ENCODE results near the gene ENDOD1.

Gene ENDOD1

DNA sequence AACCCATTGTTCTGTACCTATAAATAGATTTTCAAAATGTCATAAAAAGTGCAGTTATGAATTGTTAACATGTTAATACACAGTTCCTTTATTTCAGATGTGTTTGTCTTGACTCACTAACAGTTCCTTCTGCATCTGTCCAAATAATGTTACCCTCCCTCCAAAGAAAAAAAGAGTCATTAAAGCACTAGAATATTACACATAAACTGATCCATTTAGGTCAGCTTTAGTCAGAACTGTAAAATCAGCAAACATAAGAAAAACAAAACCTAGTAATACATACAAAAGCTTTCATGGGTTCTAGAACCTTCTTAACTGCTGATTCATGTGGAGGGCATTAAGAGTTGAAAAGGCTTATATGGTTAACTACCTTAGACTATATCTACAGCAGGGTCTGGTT, 76.0 kb downstream of the ENDOD1 start:
- Histone ChIP-seq H3K4me3 (IDR thresholded peaks at IDR 0.05; ENCODE audit: insufficient read depth, low read depth, low read length) (no peak overlapping the region), H3K4me2 (no peak overlapping the region), H3K27ac (no peak overlapping the region), H3K9ac (no peak overlapping the region), H3K27me3 (ENCODE audit: insufficient read depth, low read depth) (no peaks in the 10 kb centered on the region), H3K36me3 (ENCODE audit: insufficient read depth) (no peaks in the 10 kb centered on the region), H2AFZ (ENCODE audit: low read depth) (no peak overlapping the region), H4K20me1 (ENCODE audit: insufficient read depth) (no peaks in the 10 kb centered on the region), H3K79me2 (ENCODE audit: insufficient read depth, low read depth) (no peaks in the 10 kb centered on the region), H3K4me1 (ENCODE audit: low read depth, poor library complexity, severe bottlenecking) (no peaks in the 10 kb centered on the region)
- TF ChIP-seq, protein P1, sequence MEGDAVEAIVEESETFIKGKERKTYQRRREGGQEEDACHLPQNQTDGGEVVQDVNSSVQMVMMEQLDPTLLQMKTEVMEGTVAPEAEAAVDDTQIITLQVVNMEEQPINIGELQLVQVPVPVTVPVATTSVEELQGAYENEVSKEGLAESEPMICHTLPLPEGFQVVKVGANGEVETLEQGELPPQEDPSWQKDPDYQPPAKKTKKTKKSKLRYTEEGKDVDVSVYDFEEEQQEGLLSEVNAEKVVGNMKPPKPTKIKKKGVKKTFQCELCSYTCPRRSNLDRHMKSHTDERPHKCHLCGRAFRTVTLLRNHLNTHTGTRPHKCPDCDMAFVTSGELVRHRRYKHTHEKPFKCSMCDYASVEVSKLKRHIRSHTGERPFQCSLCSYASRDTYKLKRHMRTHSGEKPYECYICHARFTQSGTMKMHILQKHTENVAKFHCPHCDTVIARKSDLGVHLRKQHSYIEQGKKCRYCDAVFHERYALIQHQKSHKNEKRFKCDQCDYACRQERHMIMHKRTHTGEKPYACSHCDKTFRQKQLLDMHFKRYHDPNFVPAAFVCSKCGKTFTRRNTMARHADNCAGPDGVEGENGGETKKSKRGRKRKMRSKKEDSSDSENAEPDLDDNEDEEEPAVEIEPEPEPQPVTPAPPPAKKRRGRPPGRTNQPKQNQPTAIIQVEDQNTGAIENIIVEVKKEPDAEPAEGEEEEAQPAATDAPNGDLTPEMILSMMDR (conservative IDR thresholded peaks at IDR 0.05; ENCODE audit: low read depth, low read length), result no peak

DNA sequence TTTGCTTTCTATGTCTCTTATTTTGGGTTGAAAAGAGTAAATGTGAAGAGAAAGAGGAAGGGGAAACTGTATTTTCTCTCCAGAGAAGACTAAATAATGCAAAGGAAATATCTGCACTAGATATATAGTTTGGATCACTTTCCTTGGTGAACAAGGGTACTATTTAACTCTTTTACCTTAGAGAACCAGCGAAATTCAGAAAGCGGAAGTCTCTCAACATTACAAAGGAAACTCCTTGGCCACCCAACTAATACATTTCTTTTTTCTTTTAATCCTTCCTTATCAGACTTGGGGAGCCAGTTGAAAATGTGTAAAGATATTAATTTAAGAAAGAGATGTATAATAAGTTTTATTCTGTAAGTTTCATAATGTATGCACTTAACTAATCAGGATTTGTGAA, 77.1 kb downstream of the ENDOD1 start:
- Histone ChIP-seq H2AFZ (ENCODE audit: low read depth) (no peak overlapping the region), H3K27me3 (ENCODE audit: insufficient read depth, low read depth) (no peaks in the 10 kb centered on the region), H3K4me1 (ENCODE audit: low read depth, poor library complexity, severe bottlenecking) (no peaks in the 10 kb centered on the region), H3K79me2 (ENCODE audit: insufficient read depth, low read depth) (no peaks in the 10 kb centered on the region), H3K4me3 (IDR thresholded peaks at IDR 0.05; ENCODE audit: insufficient read depth, low read depth, low read length) (no peak overlapping the region), H3K9ac (no peak overlapping the region), H3K4me2 (no peak overlapping the region), H3K36me3 (ENCODE audit: insufficient read depth) (no peaks in the 10 kb centered on the region), H3K27ac (no peak overlapping the region), H4K20me1 (ENCODE audit: insufficient read depth) (no peaks in the 10 kb centered on the region)
- TF ChIP-seq, protein P1 (conservative IDR thresholded peaks at IDR 0.05; ENCODE audit: low read depth, low read length), result no peak

DNA sequence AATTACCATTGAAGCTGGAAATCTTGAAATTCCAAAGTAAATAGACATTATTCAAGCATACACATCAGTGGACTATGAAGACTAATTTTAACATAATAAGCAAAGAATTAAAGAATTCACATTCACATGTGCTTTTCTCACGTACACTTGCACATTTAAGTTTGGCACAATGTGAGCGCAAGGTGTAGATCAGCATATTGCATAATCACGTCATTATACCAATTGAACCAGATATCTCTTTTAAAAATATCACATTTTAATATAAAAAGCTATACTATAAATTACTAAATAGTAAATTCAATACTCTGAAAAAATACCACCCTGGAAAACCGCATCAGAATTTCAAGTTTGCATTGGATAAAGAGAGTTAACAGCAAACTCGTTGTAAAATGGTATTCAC, 80.6 kb downstream of the ENDOD1 start:
- TF ChIP-seq, protein P1 (conservative IDR thresholded peaks at IDR 0.05; ENCODE audit: low read depth, low read length), result no peak
- H3K4me2 ChIP-seq, result no peak overlapping the region
- no peak overlapping the region for H3K27ac ChIP-seq

DNA sequence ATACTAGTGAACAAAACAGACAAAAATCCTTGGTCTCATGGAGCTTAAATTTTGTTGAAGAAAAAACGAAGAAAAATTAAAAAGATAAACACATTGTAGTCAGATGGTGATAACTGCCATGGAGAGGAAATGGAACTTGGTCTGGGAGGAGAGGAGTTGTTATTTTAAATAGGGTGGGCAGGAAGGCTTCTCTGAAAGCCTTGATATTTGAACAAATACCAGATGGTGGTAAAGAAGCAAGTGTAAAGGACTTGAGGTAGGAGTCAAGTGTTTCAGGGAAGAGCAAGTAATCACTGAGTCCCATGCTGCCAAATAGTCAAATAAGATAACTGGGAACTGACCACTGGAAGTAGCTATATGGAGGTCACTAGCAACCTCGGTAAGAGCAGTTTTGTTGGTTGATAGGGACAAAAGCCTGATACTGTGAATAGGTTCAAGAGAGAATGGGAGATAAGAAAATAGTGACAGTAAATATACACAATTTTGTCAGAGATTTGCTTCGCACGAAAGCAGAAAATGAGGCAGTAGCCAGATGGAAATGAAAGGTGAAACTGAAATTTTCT, 86.3 kb downstream of the ENDOD1 start:
- Histone ChIP-seq H3K9ac (no peak overlapping the region), H4K20me1 (ENCODE audit: insufficient read depth) (no peaks in the 10 kb centered on the region), H3K27ac (no peak overlapping the region), H3K36me3 (ENCODE audit: insufficient read depth) (no peaks in the 10 kb centered on the region), H3K4me1 (ENCODE audit: low read depth, poor library complexity, severe bottlenecking) (no peaks in the 10 kb centered on the region), H3K79me2 (ENCODE audit: insufficient read depth, low read depth) (no peaks in the 10 kb centered on the region), H3K4me2 (no peak overlapping the region), H3K27me3 (ENCODE audit: insufficient read depth, low read depth) (no peaks in the 10 kb centered on the region), H2AFZ (ENCODE audit: low read depth) (no peak overlapping the region), H3K4me3 (IDR thresholded peaks at IDR 0.05; ENCODE audit: insufficient read depth, low read depth, low read length) (no peak overlapping the region)
- TF ChIP-seq, protein P1 (conservative IDR thresholded peaks at IDR 0.05; ENCODE audit: low read depth, low read length), result no peak

More for the DNA sequence above, 80.6 kb downstream of the ENDOD1 start:
- Histone ChIP-seq H3K27me3 (ENCODE audit: insufficient read depth, low read depth) (no peaks in the 10 kb centered on the region), H3K36me3 (ENCODE audit: insufficient read depth) (no peaks in the 10 kb centered on the region), H2AFZ (ENCODE audit: low read depth) (no peak overlapping the region), H3K9ac (no peak overlapping the region), H3K4me1 (ENCODE audit: low read depth, poor library complexity, severe bottlenecking) (no peaks in the 10 kb centered on the region), H3K4me3 (IDR thresholded peaks at IDR 0.05; ENCODE audit: insufficient read depth, low read depth, low read length) (no peak overlapping the region), H4K20me1 (ENCODE audit: insufficient read depth) (no peaks in the 10 kb centered on the region), H3K79me2 (ENCODE audit: insufficient read depth, low read depth) (no peaks in the 10 kb centered on the region)

Measured in KMS-11 (cell line).